NCI-H1105 treated with DMSO at 0.1 percent for 48 hours (cell line): ENCODE measurements around the gene IBSP.

Experiments used
- DNase-seq: peaks from one replicate; lab custom pipeline; 2025; lab: John Stamatoyannopoulos, UW

The IBSP gene

GRCh38 chr4:87838890-87839591, 39.7 kb downstream of the IBSP start:
- DNase-seq, result peak; percentile 17

GRCh38 chr4:87839592-87839946, 40.2 kb downstream of the IBSP start:
- DNase-seq, result no peak

- no peak for DNase-seq
These were observed 40.8 kb downstream of the IBSP start for GRCh38 chr4:87840149-87840548.

GRCh38 chr4:87843936-87844335, 44.6 kb downstream of the IBSP start:
- no peak for DNase-seq

- DNase-seq, result no peak
These were observed 45.1 kb downstream of the IBSP start for GRCh38 chr4:87844452-87844851.

GRCh38 chr4:87846226-87846625, 46.9 kb downstream of the IBSP start:
- no peak for DNase-seq

GRCh38 chr4:87848622-87849351, 49.4 kb downstream of the IBSP start:
- peak; percentile 50 for DNase-seq

- no peak for DNase-seq
These were observed 50.3 kb downstream of the IBSP start for GRCh38 chr4:87849612-87850011.

GRCh38 chr4:87851332-87851731, 52.0 kb downstream of the IBSP start:
- DNase-seq, result no peak

- DNase-seq, result no peak
These were observed 52.6 kb downstream of the IBSP start for GRCh38 chr4:87851953-87852352.

GRCh38 chr4:87853108-87853507, 53.8 kb downstream of the IBSP start:
- peak; percentile 45 for DNase-seq

GRCh38 chr4:87853891-87854290, 54.5 kb downstream of the IBSP start:
- DNase-seq, result no peak

- DNase-seq, result no peak
These were observed 56.2 kb downstream of the IBSP start for GRCh38 chr4:87855559-87855958.

- DNase-seq, result no peak
These were observed 57.5 kb downstream of the IBSP start for GRCh38 chr4:87856816-87857215.

GRCh38 chr4:87857789-87858188, 58.4 kb downstream of the IBSP start:
- no peak for DNase-seq
